ENCODE results near the gene YIPF7. TPM values are rescaled to one million over a fixed set of nuclear protein-coding genes. Genes with fewer than 3 reads are reported as not detected.

YIPF7 gene
- total and polyA plus RNA-seq, 2 donors (not counting 1 experiment from before 2014, with no cell fraction given) = not detected

- H2AFZ ChIP-seq (ENCODE audit: low read length) = no peak overlapping the region
- H3K4me1 ChIP-seq (ENCODE audit: control insufficient read depth, extremely low read depth, insufficient read depth, low read length) = no peaks in the 10 kb centered on the region
- DNase-seq (ENCODE audit: low read depth in 2 of 2) = no peak
- H3K79me2 ChIP-seq (ENCODE audit: control insufficient read depth, insufficient read depth, low read length) = no peaks in the 10 kb centered on the region
- TF ChIP-seq CTCF (conservative IDR thresholded peaks at IDR 0.05 in 1 of 2, IDR thresholded peaks at IDR 0.05 in 1 of 2; ENCODE audit: low read depth in 1 of 2, low read length in 2 of 2) = no peak
- no peak for TF ChIP-seq EZH2 (IDR thresholded peaks at IDR 0.05; ENCODE audit: low read length, missing control alignments)
- no peaks in the 10 kb centered on the region for H3K9me3 ChIP-seq (ENCODE audit: control insufficient read depth, insufficient read depth, low read depth, low read length)
- H3K4me2 ChIP-seq (ENCODE audit: extremely low read depth, insufficient read depth, low read length) = no peak overlapping the region
- no peak overlapping the region for H3K4me3 ChIP-seq (replicated peaks in 1 of 4; ENCODE audit: control extremely low read depth in 1 of 4, insufficient read depth in 1 of 4, low read depth in 3 of 4, low read length in 4 of 4)
- no peaks in the 10 kb centered on the region for H3K36me3 ChIP-seq (ENCODE audit: control insufficient read depth, insufficient read depth, low read length)
- no peaks in the 10 kb centered on the region for H3K27me3 ChIP-seq (ENCODE audit: control insufficient read depth, insufficient read depth, low read length)
- H4K20me1 ChIP-seq (ENCODE audit: control insufficient read depth, extremely low read depth, insufficient read depth, low read length) = no peaks in the 10 kb centered on the region
- H3K9ac ChIP-seq (ENCODE audit: insufficient read depth, low read length) = no peak overlapping the region
- no peak overlapping the region for H3K27ac ChIP-seq (ENCODE audit: insufficient read depth, low read length)
Observed at GRCh38 chr4:44652002-44652401, 577 bp upstream of the YIPF7 start.

GRCh38 chr4:44646151-44646550 is 5.3 kb downstream of the YIPF7 start:
- H3K27ac ChIP-seq (ENCODE audit: insufficient read depth, low read length) = no peak overlapping the region
- no peak overlapping the region for H2AFZ ChIP-seq (ENCODE audit: low read length)
- no peaks in the 10 kb centered on the region for H3K9me3 ChIP-seq (ENCODE audit: control insufficient read depth, insufficient read depth, low read depth, low read length)
- H3K27me3 ChIP-seq (ENCODE audit: control insufficient read depth, insufficient read depth, low read length) = no peaks in the 10 kb centered on the region
- no peak overlapping the region for H3K4me3 ChIP-seq (replicated peaks in 1 of 4; ENCODE audit: control extremely low read depth in 1 of 4, insufficient read depth in 1 of 4, low read depth in 3 of 4, low read length in 4 of 4)
- no peaks in the 10 kb centered on the region for H4K20me1 ChIP-seq (ENCODE audit: control insufficient read depth, extremely low read depth, insufficient read depth, low read length)
- H3K36me3 ChIP-seq (ENCODE audit: control insufficient read depth, insufficient read depth, low read length) = no peaks in the 10 kb centered on the region
- no peak for TF ChIP-seq EZH2 (IDR thresholded peaks at IDR 0.05; ENCODE audit: low read length, missing control alignments)
- TF ChIP-seq CTCF (conservative IDR thresholded peaks at IDR 0.05 in 1 of 2, IDR thresholded peaks at IDR 0.05 in 1 of 2; ENCODE audit: low read depth in 1 of 2, low read length in 2 of 2) = no peak
- H3K4me2 ChIP-seq (ENCODE audit: extremely low read depth, insufficient read depth, low read length) = no peak overlapping the region
- no peak overlapping the region for H3K9ac ChIP-seq (ENCODE audit: insufficient read depth, low read length)
- DNase-seq (ENCODE audit: low read depth in 2 of 2) = no peak
- H3K79me2 ChIP-seq (ENCODE audit: control insufficient read depth, insufficient read depth, low read length) = no peaks in the 10 kb centered on the region
- H3K4me1 ChIP-seq (ENCODE audit: control insufficient read depth, extremely low read depth, insufficient read depth, low read length) = no peaks in the 10 kb centered on the region

- Histone ChIP-seq H3K79me2 (ENCODE audit: control insufficient read depth, insufficient read depth, low read length) (no peaks in the 10 kb centered on the region), H2AFZ (ENCODE audit: low read length) (no peak overlapping the region), H3K27ac (ENCODE audit: insufficient read depth, low read length) (no peak overlapping the region), H3K9me3 (ENCODE audit: control insufficient read depth, insufficient read depth, low read depth, low read length) (no peaks in the 10 kb centered on the region), H3K4me3 (replicated peaks in 1 of 4; ENCODE audit: control extremely low read depth in 1 of 4, insufficient read depth in 1 of 4, low read depth in 3 of 4, low read length in 4 of 4) (no peak overlapping the region), H3K36me3 (ENCODE audit: control insufficient read depth, insufficient read depth, low read length) (no peaks in the 10 kb centered on the region), H3K9ac (ENCODE audit: insufficient read depth, low read length) (no peak overlapping the region), H3K27me3 (ENCODE audit: control insufficient read depth, insufficient read depth, low read length) (no peaks in the 10 kb centered on the region), H4K20me1 (ENCODE audit: control insufficient read depth, extremely low read depth, insufficient read depth, low read length) (no peaks in the 10 kb centered on the region), H3K4me1 (ENCODE audit: control insufficient read depth, extremely low read depth, insufficient read depth, low read length) (no peaks in the 10 kb centered on the region), H3K4me2 (ENCODE audit: extremely low read depth, insufficient read depth, low read length) (no peak overlapping the region)
- no peak for TF ChIP-seq CTCF (conservative IDR thresholded peaks at IDR 0.05 in 1 of 2, IDR thresholded peaks at IDR 0.05 in 1 of 2; ENCODE audit: low read depth in 1 of 2, low read length in 2 of 2)
- DNase-seq (ENCODE audit: low read depth in 2 of 2) = no peak
Observed at GRCh38 chr4:44638091-44638490, 13.3 kb downstream of the YIPF7 start.

Measured in fibroblast of lung (primary cell).